HG03342 (cell line): ENCODE data around the gene CD247.

Experiments
- ATAC-seq: cut with Tn5 transposase; IDR thresholded peaks from one replicate; pipeline ENCODE4 v1.9.1; 2021; ENCODE audit warnings: mild to moderate bottlenecking, moderate library complexity; ENCODE audit not compliant: unreplicated experiment

The CD247 gene

DNA sequence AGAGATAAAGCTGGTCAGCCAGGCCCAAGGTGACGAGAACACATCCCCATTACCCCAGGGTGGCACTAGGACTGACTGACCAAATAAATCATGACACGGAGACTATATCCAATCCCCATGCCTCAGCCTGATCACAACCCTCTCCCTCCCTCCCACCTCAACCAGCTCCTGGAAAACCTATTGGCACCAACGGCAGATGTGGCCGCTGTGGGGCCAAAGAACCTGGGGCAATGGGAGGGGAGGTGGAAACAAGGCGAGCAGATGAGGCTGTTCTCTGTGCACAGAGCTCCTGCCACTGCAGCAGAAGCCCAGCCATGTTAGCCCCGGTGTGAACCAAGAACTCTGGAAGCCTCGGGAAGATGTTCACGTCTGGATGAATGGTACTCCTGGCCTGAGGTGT lies 77.6 kb downstream of the CD247 start:
- no peak for ATAC-seq

DNA sequence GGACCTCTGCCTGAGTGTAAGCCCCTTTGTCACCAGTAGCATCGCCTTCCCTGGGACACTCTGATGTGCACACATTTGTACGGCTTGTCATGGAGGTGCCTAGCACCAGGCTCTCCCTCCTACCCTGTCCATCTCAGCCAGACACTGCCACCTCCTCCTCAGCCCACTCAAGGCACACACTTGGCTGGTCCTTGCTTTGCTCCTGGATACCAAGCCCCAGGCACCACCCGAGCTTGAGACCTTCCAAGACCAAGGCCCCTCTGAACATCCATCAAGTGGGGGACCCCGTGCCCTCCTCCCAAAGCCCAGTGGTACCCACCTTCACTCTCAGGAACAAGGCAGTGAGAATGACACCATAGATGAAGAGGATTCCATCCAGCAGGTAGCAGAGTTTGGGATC lies 78.0 kb downstream of the CD247 start:
- ATAC-seq: no peak

GRCh38 chr1:167439301-167439988 lies 78.9 kb downstream of the CD247 start:
- peak; percentile 46 for ATAC-seq

- ATAC-seq: no peak
Measured at GRCh38 chr1:167438171-167439138, 79.9 kb downstream of the CD247 start.

DNA sequence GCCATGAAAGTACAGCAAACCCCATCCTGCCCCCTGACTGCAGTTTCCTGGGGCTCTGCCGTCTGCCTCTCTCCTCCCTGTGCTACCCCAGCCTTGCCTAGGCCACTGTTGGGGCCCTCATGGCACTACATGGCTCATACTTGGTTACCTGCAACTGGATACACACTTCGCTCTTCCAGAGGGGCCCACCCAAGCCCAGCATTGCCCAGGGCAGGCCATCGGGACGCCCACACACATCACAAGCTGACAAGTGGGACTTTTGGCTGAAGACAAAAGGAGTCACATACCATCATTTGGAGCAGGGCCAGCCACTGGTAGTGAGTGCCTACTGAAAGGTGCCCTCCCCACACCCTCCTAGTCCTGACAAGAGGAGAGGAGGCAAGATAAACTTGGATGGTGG lies 82.8 kb downstream of the CD247 start:
- no peak for ATAC-seq

- no peak for ATAC-seq
Measured at GRCh38 chr1:167434306-167434705, 84.0 kb downstream of the CD247 start.

DNA sequence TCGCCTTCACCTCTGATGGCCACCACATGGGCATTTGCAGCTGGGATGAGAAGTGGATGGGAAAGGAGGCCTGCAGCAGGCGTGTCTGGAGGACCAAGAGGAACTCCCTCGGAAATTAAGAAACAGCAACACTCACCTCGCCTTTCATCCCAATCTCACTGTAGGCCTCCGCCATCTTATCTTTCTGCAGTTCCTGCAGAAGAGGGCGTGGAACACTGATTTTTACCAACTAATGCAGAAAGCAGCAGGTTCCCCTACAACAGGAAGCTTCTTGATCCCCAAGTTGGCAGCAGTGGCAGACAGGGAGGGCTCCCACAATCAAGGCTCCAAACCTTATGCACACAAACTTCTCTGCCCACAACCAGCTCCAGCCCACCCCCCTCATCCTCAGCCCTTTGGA lies 84.4 kb downstream of the CD247 start:
- no peak for ATAC-seq

DNA sequence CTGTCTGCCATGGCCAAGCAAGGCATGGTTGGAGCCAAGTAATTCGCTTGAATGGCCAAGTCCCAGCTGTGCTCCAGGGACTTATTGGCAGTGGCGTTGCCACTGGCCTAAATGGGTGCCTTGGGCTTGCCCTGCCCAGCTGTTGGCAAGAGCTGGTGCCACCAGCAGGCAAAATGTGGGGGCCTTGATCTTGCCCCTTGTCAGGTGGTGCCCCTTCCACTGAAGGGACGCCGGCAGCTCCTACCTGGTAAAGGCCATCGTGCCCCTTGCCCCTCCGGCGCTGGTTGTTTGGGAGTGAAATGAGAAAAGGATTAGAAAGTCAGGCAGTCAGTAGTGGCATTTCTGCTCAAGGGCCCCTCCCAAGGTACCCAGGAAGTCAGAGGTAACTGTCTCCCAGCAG lies 85.5 kb downstream of the CD247 start:
- ATAC-seq: no peak

DNA sequence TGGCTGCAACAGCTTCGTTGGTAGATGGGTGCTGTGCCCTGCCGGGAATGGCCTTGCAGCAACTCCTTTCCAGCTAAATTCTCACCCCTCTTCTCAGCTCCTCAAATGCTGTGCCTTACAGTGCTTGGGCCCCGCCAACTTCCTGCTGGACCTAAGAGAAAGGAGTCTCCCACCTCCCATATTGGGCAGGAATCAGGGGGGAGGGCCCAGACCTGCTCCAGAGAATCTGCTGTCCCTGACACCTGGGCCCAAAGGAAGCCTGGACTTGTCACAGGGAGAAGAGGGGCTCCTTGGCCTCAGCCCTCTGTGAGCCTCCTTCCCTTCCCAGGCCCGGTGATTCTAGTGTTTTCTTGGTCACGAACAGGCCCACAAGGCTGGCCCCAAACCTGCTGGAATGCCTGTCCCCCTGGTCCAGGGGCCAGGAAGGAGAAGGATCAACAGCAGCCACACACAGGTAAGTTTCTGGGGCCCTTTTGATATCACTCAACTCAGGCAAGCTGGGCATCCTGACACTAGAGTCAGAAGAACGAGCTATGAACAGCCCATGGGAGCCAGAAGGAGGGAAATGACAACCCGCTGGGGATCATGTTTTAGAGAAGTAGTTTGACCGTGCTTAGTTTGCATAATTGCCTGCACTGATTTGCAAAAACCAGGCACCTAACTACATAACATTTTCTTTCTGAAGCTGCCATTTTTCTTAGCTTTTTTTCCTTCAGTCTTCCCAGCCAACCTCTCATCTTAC lies 86.2 kb downstream of the CD247 start:
- ATAC-seq: no peak

DNA sequence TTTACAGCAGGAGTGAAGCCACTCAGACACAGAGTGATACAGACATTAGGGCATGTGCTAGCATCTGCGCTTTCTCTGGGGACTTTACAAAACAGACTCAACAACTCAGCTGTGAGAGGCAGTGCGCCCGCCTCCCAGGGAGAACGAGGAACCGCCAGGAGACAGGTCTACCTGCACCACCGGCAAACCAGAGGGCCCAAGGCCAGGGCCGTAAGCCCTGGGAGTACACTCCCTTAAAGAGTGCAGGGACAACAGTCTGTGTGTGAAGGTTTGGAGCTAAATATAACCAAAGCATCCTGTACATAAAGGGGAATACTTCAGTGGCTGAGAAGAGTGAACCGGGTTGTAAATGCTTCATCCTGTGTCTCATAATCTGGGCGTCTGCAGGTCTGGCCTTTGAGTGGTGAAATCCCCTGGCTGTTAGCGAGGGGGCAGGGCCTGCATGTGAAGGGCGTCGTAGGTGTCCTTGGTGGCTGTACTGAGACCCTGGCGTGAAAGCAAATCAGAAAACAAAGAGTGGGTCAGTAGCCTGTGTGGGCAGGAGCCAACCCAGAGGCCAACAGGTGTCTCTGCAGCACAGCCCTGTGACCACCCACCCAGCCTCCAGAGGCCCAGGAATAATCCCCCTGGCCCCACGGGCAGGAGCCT lies 86.9 kb downstream of the CD247 start:
- ATAC-seq: no peak

GRCh38 chr1:167430849-167431242 lies 87.5 kb downstream of the CD247 start:
- no peak for ATAC-seq

DNA sequence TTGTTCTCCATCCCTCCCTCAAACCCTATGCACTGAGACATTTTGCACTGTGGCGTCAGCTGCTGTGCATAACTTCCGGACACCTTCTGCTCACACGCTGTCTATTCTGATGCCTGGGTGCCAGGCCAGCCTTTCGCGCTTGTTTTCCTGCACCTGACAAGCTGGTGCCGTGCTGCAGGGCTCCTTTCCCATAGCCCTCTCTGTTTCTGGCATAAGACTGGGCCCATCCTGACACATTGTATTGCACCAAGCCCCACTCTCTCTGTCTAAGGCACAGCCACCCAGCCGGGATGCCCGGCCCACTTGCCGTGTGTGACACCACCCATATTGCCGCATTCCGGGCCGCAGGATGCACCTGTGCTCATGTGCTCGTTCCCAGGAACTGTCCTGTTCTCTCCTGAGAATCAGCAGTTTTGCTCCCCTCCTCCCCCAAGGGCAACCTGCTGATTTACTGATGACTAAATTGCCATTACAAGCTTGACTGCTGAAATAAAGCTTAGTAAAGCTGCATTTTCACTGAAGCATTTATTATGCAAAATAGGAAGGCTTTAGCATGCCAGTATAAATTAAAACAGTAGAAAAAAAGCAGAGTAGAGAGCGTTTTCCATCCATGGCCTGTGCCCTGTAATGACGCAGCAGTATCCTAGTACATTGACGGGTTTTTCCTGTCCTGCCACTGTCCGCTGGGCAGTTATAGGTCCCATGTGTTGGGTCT lies 88.0 kb downstream of the CD247 start:
- ATAC-seq: no peak

DNA sequence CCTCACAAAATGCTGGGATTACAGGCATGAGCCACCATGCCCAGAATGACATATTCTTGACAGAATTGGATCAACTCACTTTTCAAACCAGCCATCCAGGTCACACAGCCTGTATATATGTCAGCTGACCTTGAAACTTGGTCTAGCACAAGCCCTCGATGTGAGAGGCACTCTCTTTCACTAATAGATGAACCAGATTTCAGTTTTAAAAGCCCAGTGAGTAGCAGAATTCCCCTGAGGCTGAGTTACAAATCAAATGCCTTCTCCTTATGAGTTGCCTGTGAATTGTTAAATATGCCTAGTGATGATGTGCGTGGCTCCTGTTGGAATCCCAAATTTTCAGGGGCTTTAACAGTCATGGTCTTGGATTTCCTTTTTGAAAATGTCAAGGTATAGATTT lies 88.7 kb downstream of the CD247 start:
- ATAC-seq: no peak

GRCh38 chr1:167428395-167428794 lies 89.9 kb downstream of the CD247 start:
- no peak for ATAC-seq

DNA sequence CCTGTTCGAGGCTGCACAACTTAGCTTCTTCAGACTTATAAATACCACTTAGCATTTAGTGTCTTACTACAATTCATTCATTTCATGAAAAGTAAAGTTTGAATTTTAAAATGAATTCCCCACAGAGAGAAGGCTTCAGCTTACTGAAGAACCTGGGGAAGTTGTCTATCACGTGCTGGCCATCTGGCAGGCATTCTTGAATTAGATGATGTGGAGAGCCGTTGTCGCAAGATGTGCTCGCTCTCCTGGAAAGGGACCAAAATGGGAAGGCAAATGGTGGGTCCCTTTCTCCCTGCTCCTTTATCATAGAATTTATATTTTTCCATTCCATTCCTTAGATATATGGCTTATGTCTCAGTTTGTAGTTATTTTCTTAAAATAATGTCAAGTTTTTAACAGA lies 90.5 kb downstream of the CD247 start:
- no peak for ATAC-seq

- no peak for ATAC-seq
Measured at GRCh38 chr1:167426716-167427115, 91.6 kb downstream of the CD247 start.

GRCh38 chr1:167425482-167425881 lies 92.8 kb downstream of the CD247 start:
- no peak for ATAC-seq

GRCh38 chr1:167423684-167424619 lies 94.4 kb downstream of the CD247 start:
- ATAC-seq: no peak

DNA sequence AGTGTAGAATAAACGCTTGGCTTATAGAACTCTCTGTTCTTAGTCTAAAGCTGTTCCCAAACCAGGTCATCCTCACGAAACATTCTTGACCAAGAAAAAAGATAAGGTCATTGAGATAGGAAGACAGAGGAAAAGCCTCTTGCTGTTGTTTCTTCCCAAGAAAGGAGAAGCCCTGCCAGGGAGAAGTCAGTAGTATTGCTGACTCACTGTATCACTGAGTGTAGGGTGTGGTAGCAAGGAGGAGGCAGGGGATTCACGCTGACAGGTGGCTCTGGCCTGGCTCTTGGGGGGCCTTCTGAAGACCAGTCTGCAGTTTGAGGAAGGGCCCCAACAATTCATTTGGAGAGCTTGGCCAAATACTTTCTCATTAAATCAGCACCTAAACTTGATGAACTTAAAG lies 97.8 kb downstream of the CD247 start:
- no peak for ATAC-seq
